Raji (cell line): ENCODE data around the gene PRSS53.

Experiments
- POLR2A ChIP-seq: IDR thresholded peaks from 2 replicates; pipeline ENCODE4 v1.6.1; 2011; ENCODE audit warnings: low read depth, low read length, control low read depth; ENCODE audit not compliant: insufficient read depth

PRSS53 gene

GRCh38 chr16:31108794-31109558 is 20.2 kb upstream of the PRSS53 start:
- TF ChIP-seq POLR2A, result no peak

- peak; percentile 84 for TF ChIP-seq POLR2A
Observed at GRCh38 chr16:31108035-31108793, 19.5 kb upstream of the PRSS53 start, which contains the start of gene BCKDK. BCKDK (plus strand) TSS chr16:31108386; CDS start chr16:31109224, 838 bp downstream.

- no peak for TF ChIP-seq POLR2A
Observed at GRCh38 chr16:31107465-31107867, 18.7 kb upstream of the PRSS53 start.

GRCh38 chr16:31106509-31107464 is 18.0 kb upstream of the PRSS53 start:
- no peak for TF ChIP-seq POLR2A

- peak; percentile 57 for TF ChIP-seq POLR2A
Observed at GRCh38 chr16:31105677-31106213, 17.0 kb upstream of the PRSS53 start.

GRCh38 chr16:31099860-31100638 is 11.3 kb upstream of the PRSS53 start:
- TF ChIP-seq POLR2A, result no peak

- TF ChIP-seq POLR2A, result peak; percentile 67
Observed at GRCh38 chr16:31094424-31095120, 5.8 kb upstream of the PRSS53 start, which contains the start of gene VKORC1. VKORC1 (minus strand) TSS chr16:31094797; CDS start chr16:31094729, 68 bp downstream.

GRCh38 chr16:31094088-31094423 is 5.3 kb upstream of the PRSS53 start:
- TF ChIP-seq POLR2A, result no peak

- TF ChIP-seq POLR2A, result no peak
Observed at GRCh38 chr16:31093132-31093703, 4.5 kb upstream of the PRSS53 start.

- no peak for TF ChIP-seq POLR2A
Observed at GRCh38 chr16:31092330-31092729, 3.6 kb upstream of the PRSS53 start.

GRCh38 chr16:31090540-31090939 is 1.8 kb upstream of the PRSS53 start:
- TF ChIP-seq POLR2A, result no peak

GRCh38 chr16:31089199-31089598 is 456 bp upstream of the PRSS53 start:
- TF ChIP-seq POLR2A, result no peak

GRCh38 chr16:31087971-31088370 is 772 bp downstream of the PRSS53 start:
- TF ChIP-seq POLR2A, result no peak
